ENCODE data around the gene ONECUT2. TPM values are rescaled to one million over a fixed set of nuclear protein-coding genes. Genes with fewer than 3 reads are reported as not detected.

Gene ONECUT2
- total RNA-seq, 2 donors from 2014 or later = 0.04 TPM

GRCh38 chr18:57539702-57540101 lies 104.5 kb downstream of the ONECUT2 start:
- DNase-seq (ENCODE audit: low spot score) = no peak
- H3K9me3 ChIP-seq = no peaks in the 10 kb centered on the region

More at GRCh38 chr18:57539702-57540101, 104.5 kb downstream of the ONECUT2 start:
- H3K27ac ChIP-seq = no peak overlapping the region
- no peaks in the 10 kb centered on the region for H3K27me3 ChIP-seq
- no peaks in the 10 kb centered on the region for H3K4me1 ChIP-seq
- H3K4me3 ChIP-seq = no peak overlapping the region
- TF ChIP-seq CTCF (IDR thresholded peaks at IDR 0.05) = no peak
- H3K36me3 ChIP-seq = no peaks in the 10 kb centered on the region

Other genes with a start within 250 kb of the ONECUT2 start
- gene ST8SIA3, start 82.8 kb upstream of the ONECUT2 start, total RNA-seq = not detected
- gene FECH, start 151.3 kb downstream of the ONECUT2 start, total RNA-seq = 10 to 100 TPM; 27.1 to 62.7 TPM
- 100 to 1,000 TPM in 1 of 2 donors, 10 to 100 TPM in 1; 93.7 to 114 TPM for gene NARS1, start 186.5 kb downstream of the ONECUT2 start, total RNA-seq